T-helper 1 cell (primary cell): ENCODE data around the gene EI24.

Experiments
- DNase-seq, 5 donors: peaks; one replicate each; pipeline ENCODE4 v3.0.0-alpha.2; 2012 to 2020

The EI24 gene

DNA sequence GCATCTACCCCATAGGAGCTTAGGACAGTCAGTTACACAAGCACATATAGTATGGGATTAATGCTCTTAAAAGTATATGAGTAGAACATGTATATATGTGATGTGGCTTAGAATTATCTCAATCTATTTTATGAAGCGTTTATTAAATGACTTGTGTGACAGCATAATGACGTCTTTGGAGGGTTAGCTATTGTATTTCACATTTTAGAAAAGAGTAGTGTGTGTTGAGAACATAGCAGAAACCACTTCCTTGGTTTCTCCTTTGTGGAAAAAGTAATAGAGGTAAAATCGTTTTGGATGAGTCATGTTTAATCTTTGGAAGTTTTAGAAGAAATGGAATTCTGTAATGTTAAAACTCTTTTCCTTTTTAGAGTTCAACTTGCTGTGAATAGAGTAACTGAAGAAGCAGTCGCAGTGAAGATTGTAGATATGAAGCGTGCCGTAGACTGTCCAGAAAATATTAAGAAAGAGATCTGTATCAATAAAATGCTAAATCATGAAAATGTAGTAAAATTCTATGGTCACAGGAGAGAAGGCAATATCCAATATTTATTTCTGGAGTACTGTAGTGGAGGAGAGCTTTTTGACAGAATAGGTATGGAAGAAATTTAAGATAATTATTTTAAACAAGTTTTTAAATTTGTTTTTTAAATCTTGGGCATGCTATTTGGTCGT lies 58.1 kb downstream of the EI24 start:
- no peak for DNase-seq
